HG02623 (cell line): Measurements from ENCODE around the gene COX8A.
"Not testable (repeated sequence)": the region's sequence is repeated elsewhere in the genome, so short reads cannot be mapped to it uniquely, and the experiment has no call there.

Experiments used
- ATAC-seq: cut with Tn5 transposase; IDR thresholded peaks from one replicate; pipeline ENCODE4 v1.9.1; 2021; ENCODE audit warnings: moderate library complexity; ENCODE audit not compliant: unreplicated experiment

Gene COX8A, protein sequence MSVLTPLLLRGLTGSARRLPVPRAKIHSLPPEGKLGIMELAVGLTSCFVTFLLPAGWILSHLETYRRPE

GRCh38 chr11:63974259-63975143 lies at the start of gene COX8A:
COX8A (plus strand) TSS chr11:63974620; CDS start chr11:63974681, 61 bp downstream.
- peak; percentile 97 for ATAC-seq

GRCh38 chr11:63929616-63930015 lies 44.8 kb upstream of the COX8A start:
- no peak for ATAC-seq

DNA sequence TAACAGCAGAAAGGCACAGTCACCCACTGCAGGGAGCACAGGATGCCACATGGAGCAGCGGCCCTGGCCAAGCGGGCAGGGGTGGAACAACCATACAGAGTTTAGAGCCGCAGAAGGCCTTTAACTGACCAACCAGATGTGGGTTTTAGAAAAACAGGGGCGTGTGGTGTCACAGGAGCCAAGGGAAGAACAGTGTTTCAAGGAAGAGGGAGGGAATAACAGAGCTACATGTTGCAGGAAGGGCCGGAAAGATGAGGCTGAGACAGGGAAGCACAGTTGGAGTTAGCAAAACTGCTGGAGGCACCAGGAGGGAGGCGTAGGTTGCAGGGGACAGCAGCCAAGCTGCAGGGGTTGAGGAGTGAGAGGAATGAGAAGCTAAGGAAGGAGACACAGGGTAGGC lies 43.4 kb upstream of the COX8A start:
- no peak for ATAC-seq

- ATAC-seq = no peak
Observed at GRCh38 chr11:63931876-63932275, 42.5 kb upstream of the COX8A start.

DNA sequence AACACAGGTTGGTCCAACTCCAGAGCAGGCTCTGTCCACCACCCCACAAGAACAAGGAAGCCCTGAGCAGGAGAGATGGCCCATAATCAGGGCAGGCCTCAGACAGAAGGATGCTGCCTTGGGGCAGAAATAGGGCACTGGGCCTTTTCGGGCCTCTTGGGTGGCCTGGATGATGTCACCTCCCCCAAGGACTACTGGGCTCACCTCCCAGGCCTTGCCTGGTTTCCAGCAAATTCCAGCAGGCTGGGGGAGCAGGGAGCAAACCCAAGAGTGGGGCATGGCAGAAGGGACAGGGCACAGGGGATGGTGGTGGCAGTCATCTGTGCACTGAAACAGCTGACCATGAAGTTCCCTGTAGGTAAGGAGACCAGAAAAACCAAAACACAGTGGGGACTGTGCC lies 41.0 kb upstream of the COX8A start:
- no peak for ATAC-seq

- ATAC-seq = peak; percentile 13
Observed at GRCh38 chr11:63937713-63938478, 36.5 kb upstream of the COX8A start.

GRCh38 chr11:63938479-63939396 lies 35.7 kb upstream of the COX8A start, which contains the start of gene NAA40:
NAA40 (plus strand) TSS chr11:63939002; CDS start chr11:63939097, 95 bp downstream.
- peak; percentile 83 for ATAC-seq

GRCh38 chr11:63939397-63939891 lies 35.0 kb upstream of the COX8A start:
- ATAC-seq = no peak

DNA sequence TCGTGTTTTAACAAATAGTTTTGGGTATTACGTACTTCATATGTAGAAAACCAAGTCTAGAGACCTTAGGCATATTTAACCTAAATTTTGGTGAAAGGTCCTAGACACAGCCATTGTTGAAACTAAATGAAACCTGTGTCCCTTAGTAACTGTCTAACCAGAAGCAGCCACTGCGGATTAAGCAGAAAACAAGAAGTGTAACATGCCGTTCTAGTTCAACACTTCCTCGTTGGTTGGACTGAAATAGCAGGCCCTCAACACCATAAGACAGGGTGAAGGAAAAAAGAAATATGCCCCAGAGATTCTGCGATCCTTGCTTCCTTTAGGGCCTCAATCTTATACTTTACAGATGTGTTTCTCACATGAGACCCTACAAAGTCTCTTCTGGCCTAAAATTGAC lies 33.6 kb upstream of the COX8A start:
- ATAC-seq = no peak

GRCh38 chr11:63941901-63942300 lies 32.5 kb upstream of the COX8A start:
- no peak for ATAC-seq

- no peak for ATAC-seq
Observed at GRCh38 chr11:63942803-63943202, 31.6 kb upstream of the COX8A start.

- ATAC-seq = no peak
Observed at GRCh38 chr11:63944987-63945386, 29.4 kb upstream of the COX8A start.

GRCh38 chr11:63945477-63946163 lies 28.8 kb upstream of the COX8A start:
- ATAC-seq = no peak

DNA sequence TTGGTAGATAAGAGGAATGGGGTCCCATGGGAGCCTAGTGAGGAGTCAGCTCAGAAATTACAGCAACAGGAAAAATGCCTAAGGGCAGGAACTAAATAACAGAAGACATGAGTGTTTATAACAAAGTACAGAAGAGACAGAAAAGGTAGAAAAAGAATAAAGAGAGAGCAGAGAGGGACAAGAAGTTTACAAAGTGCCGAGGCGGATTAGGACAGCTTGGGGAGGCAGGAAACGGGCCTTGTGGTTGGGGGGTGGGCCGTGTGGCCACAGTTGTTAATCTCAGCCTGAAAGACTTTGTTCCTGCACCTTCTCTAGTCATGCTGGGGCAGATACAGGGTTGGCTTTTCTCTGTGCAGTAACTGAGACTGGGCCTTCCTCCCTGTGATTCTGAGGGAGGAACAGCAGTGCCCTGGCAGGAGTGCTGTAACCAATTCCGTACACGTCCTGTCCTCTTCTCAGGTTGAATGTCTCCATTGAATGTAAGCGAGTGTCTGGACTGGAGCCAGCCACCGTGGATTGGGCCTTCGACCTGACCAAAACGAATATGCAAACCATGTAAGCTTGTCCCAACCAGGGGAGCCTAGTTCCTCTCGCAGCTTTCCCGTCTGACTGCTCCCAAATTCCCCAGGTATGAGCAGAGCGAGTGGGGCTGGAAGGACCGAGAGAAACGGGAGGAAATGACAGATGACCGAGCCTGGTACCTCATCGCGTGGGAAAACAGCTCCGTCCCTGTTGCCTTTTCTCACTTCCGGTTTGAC lies 22.5 kb upstream of the COX8A start:
- ATAC-seq = no peak

DNA sequence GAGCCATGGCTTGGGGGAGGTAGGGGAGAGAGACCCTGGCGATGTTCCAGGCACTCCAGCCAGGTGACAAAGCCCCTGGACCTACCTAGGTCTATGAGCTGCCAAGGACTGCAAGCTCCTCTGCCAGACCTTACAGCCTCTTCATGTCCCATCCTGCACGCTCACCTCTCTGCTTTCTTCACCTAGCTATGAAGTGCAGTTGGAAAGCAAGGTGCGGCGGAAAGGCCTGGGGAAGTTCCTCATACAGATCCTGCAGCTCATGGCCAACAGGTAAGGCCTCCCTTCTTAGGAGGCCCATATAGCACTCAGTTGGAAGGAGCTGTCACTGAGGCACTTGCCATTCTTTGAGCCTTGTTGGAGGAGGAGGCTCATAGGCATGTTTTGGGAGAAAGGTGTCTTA lies 21.9 kb upstream of the COX8A start:
- no peak for ATAC-seq

- ATAC-seq = no peak
Observed at GRCh38 chr11:63958008-63958407, 16.4 kb upstream of the COX8A start.

GRCh38 chr11:63961608-63962412 lies 12.6 kb upstream of the COX8A start:
- no peak for ATAC-seq

GRCh38 chr11:63963895-63964294 lies 10.5 kb upstream of the COX8A start:
- not testable (repeated sequence) for ATAC-seq
